ENCODE data around the gene ACTN4.

Gene ACTN4

DNA sequence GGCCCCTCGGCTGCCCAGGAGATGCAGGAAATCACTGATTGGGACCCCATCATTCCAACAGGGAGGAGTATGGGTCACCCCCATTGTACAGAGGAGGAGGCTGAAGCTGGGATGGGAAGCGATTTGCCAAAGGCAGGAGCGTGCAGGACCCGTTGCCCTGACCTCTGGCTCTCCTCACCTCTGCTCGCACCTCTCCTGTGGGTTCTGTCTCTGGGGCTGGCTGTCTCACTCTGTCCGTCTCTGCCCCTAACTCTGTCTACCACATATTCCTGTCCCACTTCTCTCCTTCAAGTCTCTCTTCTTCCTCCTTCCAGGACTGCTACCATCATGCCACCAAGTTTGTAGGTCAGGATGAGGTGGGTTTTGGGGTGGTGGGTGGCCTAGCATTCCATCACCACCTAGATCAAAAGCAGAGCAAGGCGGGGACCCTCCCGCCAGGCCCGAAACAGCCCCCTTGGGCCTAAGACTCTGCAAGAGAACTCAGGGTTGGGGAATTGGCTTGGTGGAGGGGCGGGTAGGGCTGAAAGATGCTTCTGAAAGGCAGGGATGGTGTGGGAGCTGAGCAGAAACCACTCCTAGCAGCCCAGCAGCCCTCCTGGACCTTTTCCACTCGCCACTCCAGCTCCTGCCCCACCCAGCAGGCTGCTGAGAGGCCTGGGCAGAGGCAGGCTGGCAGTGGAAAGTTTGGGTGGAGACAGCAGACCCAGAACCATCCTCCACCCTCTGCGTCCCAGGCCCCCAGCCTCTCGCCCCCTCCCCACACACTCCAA is 126.9 kb downstream of the ACTN4 start:
- DNase-seq = no peak

DNA sequence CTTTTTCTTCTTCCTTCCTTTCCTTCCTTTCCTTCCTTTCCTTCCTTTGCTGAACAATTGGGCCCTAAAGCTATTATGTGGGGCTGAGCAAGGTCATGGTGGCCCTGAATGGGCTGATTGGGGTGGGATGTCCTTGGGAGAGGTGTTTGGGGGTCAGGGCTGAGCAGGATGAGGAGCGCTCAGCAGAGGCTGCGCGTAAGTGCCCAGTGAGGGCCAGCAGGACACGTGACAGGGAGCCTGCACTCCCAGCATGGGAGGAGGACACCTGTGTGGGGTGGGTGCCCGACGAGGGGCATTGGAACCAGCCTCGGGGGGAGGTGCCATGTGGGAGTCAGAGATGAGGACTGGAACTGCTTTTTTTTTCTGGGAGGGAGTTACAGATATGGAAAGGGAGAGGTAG is 131.3 kb downstream of the ACTN4 start:
- DNase-seq = no peak

GRCh38 chr19:38780443-38780842 is 133.0 kb downstream of the ACTN4 start:
- no peak for DNase-seq

DNA sequence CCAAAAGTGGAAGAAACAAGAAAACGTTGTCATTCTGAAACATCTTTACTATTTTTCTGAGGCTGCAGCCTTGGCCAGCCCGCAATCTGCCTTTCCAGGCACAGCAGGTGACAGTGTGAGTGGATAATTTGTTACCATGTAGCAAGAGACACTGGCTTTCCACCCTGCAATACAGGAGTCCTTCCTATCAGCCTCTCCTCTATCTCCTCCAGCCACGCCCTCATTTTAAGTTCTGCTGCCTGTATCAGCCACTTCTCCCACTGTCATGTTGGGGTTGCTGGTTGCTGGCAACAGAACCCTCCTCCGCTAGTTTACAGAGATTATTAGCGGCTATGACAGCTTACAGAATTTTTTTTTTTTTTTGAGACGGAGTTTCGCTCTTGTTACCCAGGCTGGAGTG is 133.6 kb downstream of the ACTN4 start:
- no peak for DNase-seq
